Lung (tissue), 12 donors: ENCODE results near the gene SLC14A1. TPM values are rescaled to one million over a fixed set of nuclear protein-coding genes. Genes with fewer than 3 reads are reported as not detected.

ENCODE experiments used
- ATAC-seq: fragments of 200-7000 bp; cut with Tn5 transposase; one replicate; pipeline ENCODE4 v1.9.1; 2020; ENCODE audit warnings: moderate number of reproducible peaks; ENCODE audit not compliant: insufficient read depth, low FRiP score
- DNase-seq, 3 donors: peaks; one replicate each; pipeline ENCODE4 v3.0.0-alpha.2; 2013 to 2017
- H3K27ac ChIP-seq, 2 donors: one replicate each; pipeline ENCODE4 v1.5.1; 2013; ENCODE audit warnings: mild to moderate bottlenecking in 2 of 2, moderate library complexity in 2 of 2, control low read depth in 1 of 2, inconsistent platforms in 1 of 2, low read depth in 1 of 2, low read length in 1 of 2
- H3K27me3 ChIP-seq, 3 donors: one replicate each; pipeline ENCODE4 v1.5.1; 2013; ENCODE audit warnings: low read length in 2 of 3; ENCODE audit not compliant: control insufficient read depth in 3 of 3, insufficient read depth in 3 of 3
- H3K36me3 ChIP-seq, 4 donors: one replicate each; pipeline ENCODE4 v1.5.1; 2013; ENCODE audit warnings: low read length in 4 of 4, mild to moderate bottlenecking in 1 of 4, moderate library complexity in 1 of 4; ENCODE audit not compliant: control insufficient read depth in 4 of 4, insufficient read depth in 4 of 4
- H3K4me1 ChIP-seq, 5 donors: one replicate each; pipeline ENCODE4 v1.5.1; 2013; ENCODE audit warnings: low read length in 5 of 5, mild to moderate bottlenecking in 2 of 5, moderate library complexity in 1 of 5; ENCODE audit not compliant: control insufficient read depth in 5 of 5, insufficient read depth in 5 of 5
- H3K4me3 ChIP-seq: one replicate; pipeline ENCODE4 v1.5.1; 2013; ENCODE audit warnings: mild to moderate bottlenecking, control low read depth, moderate library complexity
- H3K9ac ChIP-seq, 2 donors: one replicate each; pipeline ENCODE4 v1.5.1; 2013; ENCODE audit warnings: low read length in 2 of 2, control low read depth in 1 of 2; ENCODE audit not compliant: insufficient read depth in 1 of 2
- H3K9me3 ChIP-seq, 4 donors: one replicate each; pipeline ENCODE4 v1.5.1; 2013; ENCODE audit warnings: low read length in 3 of 4, mild to moderate bottlenecking in 1 of 4, moderate library complexity in 1 of 4; ENCODE audit not compliant: control insufficient read depth in 4 of 4, insufficient read depth in 3 of 4
- CTCF ChIP-seq: IDR thresholded peaks from 2 replicates; pipeline ENCODE4 v1.5.1; 2012; ENCODE audit warnings: mild to moderate bottlenecking; ENCODE audit errors: control extremely low read depth, extremely low read depth
- WGBS, 2 donors: extraction: QIAGEN DNeasy Blood & Tissue Kit; methylation state at CpG; one replicate each; pipeline ENCODE4 v1.1.7; 2013; 5-methylcytosine and 5-hydroxymethylcytosine counted together
- polyA plus RNA-seq, 2 donors: library from polyadenylated mRNA; stranded (reverse); fragments of 200-250 nt; gene quantifications; one replicate each; pipeline ENCODE4 v1.2.1, GENCODE V29; 2013
- total RNA-seq, 2 donors: library from RNA; depleted of rRNA in 1 of 2; stranded (reverse); fragments of >200 nt in 1 of 2; gene quantifications; one replicate each; pipeline ENCODE4 v1.2.1, GENCODE V29; 2014 to 2021
- donor health status: control.
- donor health status: control.
- donor health status: Bipolar disorder and iron deficiency.
- donor health status: healthy.
- donor health status: DM: yes; HTN: yes; CAD: no.

SLC14A1 gene
- total and polyA plus RNA-seq, 4 donors: 0.31 to 10.5 (median 1.0) TPM

GRCh38 chr18:45719106-45719505 is 4.9 kb upstream of the SLC14A1 start:
- ATAC-seq: no peak
- Histone ChIP-seq H3K27ac (no peak overlapping the region), H3K27me3 (peaks cover 0 to 6% (median 4%) of the 10 kb centered on the region in 3 donors), H3K4me1 (no peaks in the 10 kb centered on the region), H3K9ac (no peak overlapping the region), H3K9me3 (peaks cover 0 to 2% (median 0%) of the 10 kb centered on the region in 4 donors), H3K4me3 (no peak overlapping the region), H3K36me3 (no peaks in the 10 kb centered on the region)
- 88 to 96% methylated on average over 7 of the region's 7 CpGs for WGBS, 2 donors
- TF ChIP-seq CTCF: no peak
- DNase-seq: no peak

GRCh38 chr18:45722899-45723298 is 1.1 kb upstream of the SLC14A1 start:
- H3K27ac ChIP-seq: no peak overlapping the region
- ATAC-seq (peak; percentile 89), DNase-seq (peak; percentile 21 to 63 (median 59))
- H3K9ac ChIP-seq: no peak overlapping the region
- no peak overlapping the region for H3K4me3 ChIP-seq
- 0 to 2% methylated on average over 5 of the region's 5 CpGs for WGBS, 2 donors
- H3K9me3 ChIP-seq: no peaks in the 10 kb centered on the region
- H3K27me3 ChIP-seq: peaks cover 0 to 9% (median 6%) of the 10 kb centered on the region in 3 donors
- H3K36me3 ChIP-seq: no peaks in the 10 kb centered on the region
- TF ChIP-seq CTCF: peak; percentile 54
- H3K4me1 ChIP-seq: no peaks in the 10 kb centered on the region

- Histone ChIP-seq H3K4me3 (no peak overlapping the region), H3K27ac (no peak overlapping the region), H3K9ac (no peak overlapping the region), H3K36me3 (no peaks in the 10 kb centered on the region), H3K27me3 (peaks cover 0 to 9% (median 6%) of the 10 kb centered on the region in 3 donors), H3K9me3 (no peaks in the 10 kb centered on the region), H3K4me1 (no peaks in the 10 kb centered on the region)
- WGBS, 2 donors: 75 to 84% methylated on average over 4 of the region's 4 CpGs
- no peak for TF ChIP-seq CTCF
- ATAC-seq (no peak), DNase-seq (no peak)
These were observed 620 bp downstream of the SLC14A1 start for GRCh38 chr18:45724601-45725000.

DNA sequence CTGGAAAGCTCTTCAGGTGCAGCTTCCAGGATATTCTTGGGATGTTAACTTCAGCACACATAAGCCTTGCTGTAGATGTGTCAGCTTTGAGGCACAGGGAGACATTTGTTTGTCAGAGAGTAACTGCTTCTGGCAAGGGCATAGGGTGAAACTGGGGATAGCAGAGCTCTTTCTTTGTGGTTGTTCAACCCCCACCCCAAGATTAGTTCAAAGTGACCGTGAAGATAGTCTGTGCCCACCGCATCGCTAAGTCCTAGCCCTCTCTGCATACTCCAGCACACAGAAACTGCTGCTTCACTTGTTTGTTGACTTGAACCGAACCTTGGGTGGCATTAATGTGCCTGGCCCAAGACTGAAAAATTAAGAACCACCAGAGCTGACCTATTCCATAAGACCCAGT is 1.4 kb downstream of the SLC14A1 start:
- no peak for ATAC-seq
- no peaks in the 10 kb centered on the region for H3K9me3 ChIP-seq
- WGBS, 2 donors: 88 to 92% methylated on average over 4 of the region's 4 CpGs
- no peak overlapping the region for H3K27ac ChIP-seq
- peaks cover 0 to 9% (median 5%) of the 10 kb centered on the region in 3 donors for H3K27me3 ChIP-seq
- no peak for DNase-seq
- no peak overlapping the region for H3K9ac ChIP-seq
- TF ChIP-seq CTCF: no peak
- H3K4me3 ChIP-seq: no peak overlapping the region
- no peaks in the 10 kb centered on the region for H3K36me3 ChIP-seq
- H3K4me1 ChIP-seq: no peaks in the 10 kb centered on the region
